ENCODE data around the gene PAK3.

The PAK3 gene

DNA sequence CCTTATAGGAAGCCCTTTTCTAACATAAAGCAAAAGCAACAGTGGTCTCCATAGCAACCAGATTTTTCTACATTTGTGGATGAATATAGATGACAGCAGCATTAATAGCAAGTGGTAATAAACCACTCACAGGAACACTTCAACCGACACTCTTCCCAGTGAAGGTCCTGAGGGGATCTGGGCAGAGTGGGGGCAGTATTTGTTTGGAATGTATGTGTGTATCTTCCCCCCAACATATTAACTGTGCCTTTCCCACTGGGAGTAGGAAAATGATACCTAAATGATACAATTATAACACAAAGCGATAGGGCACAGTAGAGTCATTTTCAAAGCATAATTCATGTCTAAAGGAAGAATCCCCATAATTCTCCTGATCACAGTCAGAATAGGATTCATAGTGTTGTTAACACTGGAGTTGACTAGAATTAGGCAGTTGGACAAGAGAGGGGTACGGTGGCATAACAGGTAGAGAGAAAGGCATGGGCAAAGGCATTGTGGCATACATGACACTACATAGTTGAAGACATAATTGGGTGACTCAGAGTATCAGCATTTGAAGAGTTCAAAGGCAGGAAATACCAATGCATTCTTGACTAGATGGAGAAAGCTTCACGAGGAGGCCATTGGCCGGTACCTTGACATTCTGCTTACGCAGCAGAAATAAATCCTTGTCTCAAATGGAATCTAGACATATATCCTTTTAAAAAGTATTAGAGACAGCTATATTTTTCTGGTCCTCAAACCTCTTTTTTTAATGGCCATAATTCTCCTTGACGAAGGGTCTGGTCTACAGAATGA, 159.1 kb downstream of the PAK3 start:
- TF ChIP-seq, protein P1, sequence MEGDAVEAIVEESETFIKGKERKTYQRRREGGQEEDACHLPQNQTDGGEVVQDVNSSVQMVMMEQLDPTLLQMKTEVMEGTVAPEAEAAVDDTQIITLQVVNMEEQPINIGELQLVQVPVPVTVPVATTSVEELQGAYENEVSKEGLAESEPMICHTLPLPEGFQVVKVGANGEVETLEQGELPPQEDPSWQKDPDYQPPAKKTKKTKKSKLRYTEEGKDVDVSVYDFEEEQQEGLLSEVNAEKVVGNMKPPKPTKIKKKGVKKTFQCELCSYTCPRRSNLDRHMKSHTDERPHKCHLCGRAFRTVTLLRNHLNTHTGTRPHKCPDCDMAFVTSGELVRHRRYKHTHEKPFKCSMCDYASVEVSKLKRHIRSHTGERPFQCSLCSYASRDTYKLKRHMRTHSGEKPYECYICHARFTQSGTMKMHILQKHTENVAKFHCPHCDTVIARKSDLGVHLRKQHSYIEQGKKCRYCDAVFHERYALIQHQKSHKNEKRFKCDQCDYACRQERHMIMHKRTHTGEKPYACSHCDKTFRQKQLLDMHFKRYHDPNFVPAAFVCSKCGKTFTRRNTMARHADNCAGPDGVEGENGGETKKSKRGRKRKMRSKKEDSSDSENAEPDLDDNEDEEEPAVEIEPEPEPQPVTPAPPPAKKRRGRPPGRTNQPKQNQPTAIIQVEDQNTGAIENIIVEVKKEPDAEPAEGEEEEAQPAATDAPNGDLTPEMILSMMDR (IDR thresholded peaks at IDR 0.05; ENCODE audit: insufficient read depth, low read length, missing control alignments): no peak
- ChIA-PET POLR2A (no interaction called here), CTCF (no interaction called here)
- DNase-seq (ENCODE audit: low read depth, low spot score): no peak
- H3K4me3 ChIP-seq (ENCODE audit: low read depth, low read length): no peak overlapping the region

DNA sequence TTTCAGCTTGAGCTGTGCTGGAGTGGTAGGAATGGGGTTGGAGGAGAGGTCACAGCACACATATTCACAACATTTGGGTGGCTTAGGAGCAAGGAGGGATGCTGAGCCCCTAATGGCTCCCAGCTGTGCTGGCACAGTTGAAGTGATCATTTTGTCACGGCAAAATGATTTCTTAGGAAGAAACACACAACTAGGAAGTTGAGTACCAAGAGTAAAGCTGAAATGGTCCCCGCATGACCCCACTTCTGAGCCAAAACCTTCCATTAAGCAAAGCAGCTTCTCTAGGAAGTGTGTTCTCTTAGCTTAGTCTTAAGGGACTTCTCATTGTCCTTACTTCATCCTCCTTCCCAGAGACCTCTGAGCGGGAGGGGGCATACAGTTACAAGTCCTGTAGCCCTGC, 161.7 kb downstream of the PAK3 start:
- TF ChIP-seq, protein P1 (IDR thresholded peaks at IDR 0.05; ENCODE audit: insufficient read depth, low read length, missing control alignments): no peak
- DNase-seq (ENCODE audit: low read depth, low spot score): no peak
- no peak overlapping the region for H3K4me3 ChIP-seq (ENCODE audit: low read depth, low read length)
- POLR2A ChIA-PET: no interaction called here
- CTCF ChIA-PET: no interaction called here

GRCh38 chrX:111259559-111259958, 163.6 kb downstream of the PAK3 start:
- ChIA-PET CTCF (interaction anchor here (2.4 kb wide), 1 partner anchor 16 kb away, joined by 6 read pairs; no protein-coding TSS in a partner anchor), POLR2A (no interaction called here)
- DNase-seq (ENCODE audit: low read depth, low spot score): no peak
- TF ChIP-seq, protein P1 (IDR thresholded peaks at IDR 0.05; ENCODE audit: insufficient read depth, low read length, missing control alignments): no peak
- H3K4me3 ChIP-seq (ENCODE audit: low read depth, low read length): no peak overlapping the region

- TF ChIP-seq, protein P1 (IDR thresholded peaks at IDR 0.05; ENCODE audit: insufficient read depth, low read length, missing control alignments): no peak
- no peak for DNase-seq (ENCODE audit: low read depth, low spot score)
- ChIA-PET POLR2A (no interaction called here), CTCF (interaction anchor here (2.4 kb wide), 1 partner anchor 16 kb away, joined by 6 read pairs; no protein-coding TSS in a partner anchor)
- H3K4me3 ChIP-seq (ENCODE audit: low read depth, low read length): no peak overlapping the region
Observed at GRCh38 chrX:111260451-111260850, 164.5 kb downstream of the PAK3 start.

- peak; percentile 4 for DNase-seq (ENCODE audit: low read depth, low spot score)
- H3K4me3 ChIP-seq (ENCODE audit: low read depth, low read length): no peak overlapping the region
- POLR2A ChIA-PET: no interaction called here
- CTCF ChIA-PET: no interaction called here
- TF ChIP-seq, protein P1 (IDR thresholded peaks at IDR 0.05; ENCODE audit: insufficient read depth, low read length, missing control alignments): no peak
Observed at GRCh38 chrX:111262086-111262485, 166.1 kb downstream of the PAK3 start.

GRCh38 chrX:111264385-111264784, 168.4 kb downstream of the PAK3 start:
- DNase-seq (ENCODE audit: low read depth, low spot score): no peak
- ChIA-PET POLR2A (no interaction called here), CTCF (no interaction called here)
- no peak overlapping the region for H3K4me3 ChIP-seq (ENCODE audit: low read depth, low read length)
- TF ChIP-seq, protein P1 (IDR thresholded peaks at IDR 0.05; ENCODE audit: insufficient read depth, low read length, missing control alignments): no peak
